HG02970 (cell line): Measurements from ENCODE around the gene FADS2.

Experiments used
- ATAC-seq: cut with Tn5 transposase; IDR thresholded peaks from one replicate; pipeline ENCODE4 v1.9.1; 2021; ENCODE audit warnings: mild to moderate bottlenecking, moderate library complexity, moderate number of reproducible peaks; ENCODE audit not compliant: unreplicated experiment, low FRiP score

Gene FADS2

GRCh38 chr11:61795459-61795858 lies 32.6 kb upstream of the FADS2 start:
- ATAC-seq: no peak

- ATAC-seq: no peak
These were observed 32.1 kb upstream of the FADS2 start for GRCh38 chr11:61795876-61796526.

GRCh38 chr11:61797263-61797944 lies 30.7 kb upstream of the FADS2 start:
- no peak for ATAC-seq

- ATAC-seq: no peak
These were observed 28.3 kb upstream of the FADS2 start for GRCh38 chr11:61799665-61800284.

GRCh38 chr11:61800331-61801281 lies 27.5 kb upstream of the FADS2 start:
- ATAC-seq: no peak

- no peak for ATAC-seq
These were observed 25.5 kb upstream of the FADS2 start for GRCh38 chr11:61802605-61803004.

GRCh38 chr11:61803889-61804647 lies 24.0 kb upstream of the FADS2 start:
- ATAC-seq: no peak

GRCh38 chr11:61805146-61805545 lies 23.0 kb upstream of the FADS2 start:
- no peak for ATAC-seq

GRCh38 chr11:61806785-61807184 lies 21.3 kb upstream of the FADS2 start:
- ATAC-seq: no peak

GRCh38 chr11:61810671-61811175 lies 17.4 kb upstream of the FADS2 start:
- ATAC-seq: no peak

GRCh38 chr11:61811831-61812230 lies 16.3 kb upstream of the FADS2 start:
- no peak for ATAC-seq

- no peak for ATAC-seq
These were observed 15.2 kb upstream of the FADS2 start for GRCh38 chr11:61812736-61813411.

GRCh38 chr11:61814247-61814957 lies 13.7 kb upstream of the FADS2 start:
- no peak for ATAC-seq

- ATAC-seq: peak; percentile 46
These were observed 12.9 kb upstream of the FADS2 start for GRCh38 chr11:61814958-61815789.

GRCh38 chr11:61815790-61816735 lies 12.0 kb upstream of the FADS2 start:
- peak; percentile 31 for ATAC-seq

GRCh38 chr11:61816736-61817455 lies 11.2 kb upstream of the FADS2 start, which contains the start of gene FADS1:
Gene FADS1, minus strand, starts transcription at chr11:61817003. Its CDS starts 74 bp downstream, at chr11:61816929.
- ATAC-seq: peak; percentile 42
